Measurements from ENCODE around the gene CELSR3.

CELSR3 gene

GRCh38 chr3:48599077-48599501 is 63.6 kb downstream of the CELSR3 start:
- no peak for DNase-seq

- no peak for DNase-seq
Measured at GRCh38 chr3:48598323-48599076, 64.2 kb downstream of the CELSR3 start.

- no peak for DNase-seq
Measured at GRCh38 chr3:48597408-48597800, 65.3 kb downstream of the CELSR3 start.

GRCh38 chr3:48596676-48597407 is 65.8 kb downstream of the CELSR3 start:
- no peak for DNase-seq

- no peak for DNase-seq
Measured at GRCh38 chr3:48596157-48596556, 66.5 kb downstream of the CELSR3 start.

- DNase-seq, result no peak
Measured at GRCh38 chr3:48595526-48596121, 67.1 kb downstream of the CELSR3 start.

- DNase-seq, result no peak
Measured at GRCh38 chr3:48595075-48595525, 67.6 kb downstream of the CELSR3 start, which contains the start of gene COL7A1. TSS of gene COL7A1 (minus strand) at chr3:48595329. CDS start at chr3:48595159, 170 bp downstream.

GRCh38 chr3:48594417-48595049 is 68.2 kb downstream of the CELSR3 start:
- no peak for DNase-seq

GRCh38 chr3:48593337-48593736 is 69.3 kb downstream of the CELSR3 start:
- DNase-seq, result no peak

- DNase-seq, result no peak
Measured at GRCh38 chr3:48592519-48593087, 70.1 kb downstream of the CELSR3 start.

- no peak for DNase-seq
Measured at GRCh38 chr3:48591886-48592518, 70.7 kb downstream of the CELSR3 start.

GRCh38 chr3:48591436-48591835 is 71.2 kb downstream of the CELSR3 start:
- DNase-seq, result no peak

GRCh38 chr3:48588230-48588629 is 74.5 kb downstream of the CELSR3 start:
- no peak for DNase-seq

- no peak for DNase-seq
Measured at GRCh38 chr3:48587686-48588085, 75.0 kb downstream of the CELSR3 start.
